Astrocyte (in vitro differentiated cells and primary cell): Measurements from ENCODE around the gene USP25. TPM values are rescaled to one million over a fixed set of nuclear protein-coding genes. Genes with fewer than 3 reads are reported as not detected.

Source experiments
- DNase-seq: peaks from one replicate; pipeline ENCODE4 v3.0.0-alpha.2; 2010; ENCODE audit warnings: low read depth
- FAIRE-seq: peaks from 2 replicates; lab custom pipeline; 2011; peaks lifted over from hg19 to GRCh38; lab: Jason Lieb, UNC
- H2AFZ ChIP-seq: 2 replicates; pipeline ENCODE4 v1.6.0; 2012; ENCODE audit warnings: low read depth, low read length, inconsistent platforms
- H3K27ac ChIP-seq: 2 replicates; pipeline ENCODE4 v1.5.1; 2011; ENCODE audit warnings: low read depth, low read length, inconsistent platforms
- H3K27me3 ChIP-seq: 2 replicates; pipeline ENCODE4 v1.6.0; 2011; ENCODE audit warnings: low read length, inconsistent platforms; ENCODE audit not compliant: insufficient read depth
- H3K36me3 ChIP-seq: 2 replicates; pipeline ENCODE4 v1.5.1; 2011; ENCODE audit warnings: low read length, inconsistent platforms; ENCODE audit not compliant: insufficient read depth
- H3K4me1 ChIP-seq: 2 replicates; pipeline ENCODE4 v1.5.1; 2011; ENCODE audit warnings: low read length, inconsistent platforms; ENCODE audit not compliant: insufficient read depth
- H3K4me2 ChIP-seq: 2 replicates; pipeline ENCODE4 v1.6.0; 2012; ENCODE audit warnings: low read length, inconsistent platforms
- H3K4me3 ChIP-seq: 2 replicates; pipeline ENCODE4 v1.5.1; 2011; ENCODE audit warnings: low read depth, mild to moderate bottlenecking, low read length, inconsistent platforms; ENCODE audit not compliant: insufficient read depth
- H3K79me2 ChIP-seq: 2 replicates; pipeline ENCODE4 v1.6.0; 2012; ENCODE audit warnings: mild to moderate bottlenecking, low read length, inconsistent platforms; ENCODE audit not compliant: insufficient read depth
- H3K9ac ChIP-seq: 2 replicates; pipeline ENCODE4 v1.6.0; 2012; ENCODE audit warnings: mild to moderate bottlenecking, low read length, inconsistent platforms
- H3K9me3 ChIP-seq: 2 replicates; pipeline ENCODE4 v1.5.1; 2012; ENCODE audit warnings: low read depth, mild to moderate bottlenecking, low read length, inconsistent platforms; ENCODE audit not compliant: insufficient read depth
- H4K20me1 ChIP-seq: 2 replicates; pipeline ENCODE4 v1.6.0; 2012; ENCODE audit warnings: low read length, inconsistent platforms; ENCODE audit not compliant: insufficient read depth
- H3K27ac Mint-ChIP-seq: one replicate; pipeline ENCODE4 v1.8.0; 2021; ENCODE audit warnings: mild to moderate bottlenecking, mixed read lengths; ENCODE audit not compliant: unreplicated experiment
- H3K27me3 Mint-ChIP-seq: one replicate; pipeline ENCODE4 v1.8.0; 2021; ENCODE audit warnings: low read depth, mixed read lengths; ENCODE audit not compliant: unreplicated experiment
- H3K36me3 Mint-ChIP-seq: one replicate; pipeline ENCODE4 v1.8.0; 2021; ENCODE audit warnings: low read depth, mixed read lengths; ENCODE audit not compliant: unreplicated experiment
- H3K4me1 Mint-ChIP-seq: one replicate; pipeline ENCODE4 v1.8.0; 2021; ENCODE audit warnings: low read depth, mixed read lengths; ENCODE audit not compliant: unreplicated experiment
- H3K4me3 Mint-ChIP-seq: one replicate; pipeline ENCODE4 v1.8.0; 2021; ENCODE audit warnings: mild to moderate bottlenecking, moderate library complexity, mixed read lengths; ENCODE audit not compliant: unreplicated experiment
- H3K9me3 Mint-ChIP-seq: one replicate; pipeline ENCODE4 v1.8.0; 2021; ENCODE audit warnings: mild to moderate bottlenecking, mixed read lengths; ENCODE audit not compliant: unreplicated experiment
- EZH2 ChIP-seq: IDR thresholded peaks from 2 replicates; pipeline ENCODE4 v1.6.1; 2012; ENCODE audit warnings: mild to moderate bottlenecking, low read length, inconsistent platforms; ENCODE audit not compliant: insufficient read depth
- total RNA-seq: library from RNA; stranded (reverse); gene quantifications from 2 replicates; pipeline ENCODE4 v1.2.1, GENCODE V29; 2021
- TF ChIP-seq, protein P1 (sequence below): IDR thresholded peaks from 2 replicates; pipeline ENCODE4 v1.5.1; 2011; ENCODE audit warnings: low read depth, mild to moderate bottlenecking, inconsistent platforms, low read length, moderate library complexity; ENCODE audit not compliant: insufficient read depth

The USP25 gene
- total RNA-seq, 1 donor from 2014 or later = 49.5 TPM

DNA sequence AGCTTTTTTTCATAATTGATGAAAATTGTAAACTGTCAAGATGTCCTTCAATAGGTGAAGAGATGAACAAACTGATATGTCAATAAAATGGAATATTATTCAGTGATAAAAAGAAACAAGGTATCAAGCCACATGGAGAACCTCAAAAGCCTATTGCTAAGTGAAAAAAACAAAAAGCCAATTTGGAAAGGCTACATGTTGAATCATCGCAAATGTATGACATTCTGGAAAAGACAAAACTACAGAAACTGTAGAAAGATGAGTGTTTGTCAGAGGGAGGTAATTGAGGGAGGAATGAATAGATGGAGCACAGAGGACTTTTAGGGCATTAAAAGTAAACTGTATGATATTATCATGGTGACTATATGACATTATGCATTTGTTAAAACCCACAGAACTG is 34.5 kb upstream of the USP25 start:
- Mint-ChIP-seq H3K4me1 (peaks cover 8% of the 10 kb centered on the region), H3K36me3 (no peaks in the 10 kb centered on the region), H3K9me3 (peaks cover 3% of the 10 kb centered on the region), H3K27me3 (no peaks in the 10 kb centered on the region), H3K27ac (no peak overlapping the region), H3K4me3 (no peak overlapping the region)
- Histone ChIP-seq H2AFZ (no peak overlapping the region), H3K9me3 (no peaks in the 10 kb centered on the region), H3K9ac (no peak overlapping the region), H3K4me1 (peaks cover 3% of the 10 kb centered on the region), H3K79me2 (no peaks in the 10 kb centered on the region), H3K27me3 (no peaks in the 10 kb centered on the region), H3K4me3 (no peak overlapping the region), H3K27ac (no peak overlapping the region), H3K4me2 (no peak overlapping the region), H3K36me3 (no peaks in the 10 kb centered on the region), H4K20me1 (no peaks in the 10 kb centered on the region)
- no peak for TF ChIP-seq EZH2
- TF ChIP-seq, protein P1, sequence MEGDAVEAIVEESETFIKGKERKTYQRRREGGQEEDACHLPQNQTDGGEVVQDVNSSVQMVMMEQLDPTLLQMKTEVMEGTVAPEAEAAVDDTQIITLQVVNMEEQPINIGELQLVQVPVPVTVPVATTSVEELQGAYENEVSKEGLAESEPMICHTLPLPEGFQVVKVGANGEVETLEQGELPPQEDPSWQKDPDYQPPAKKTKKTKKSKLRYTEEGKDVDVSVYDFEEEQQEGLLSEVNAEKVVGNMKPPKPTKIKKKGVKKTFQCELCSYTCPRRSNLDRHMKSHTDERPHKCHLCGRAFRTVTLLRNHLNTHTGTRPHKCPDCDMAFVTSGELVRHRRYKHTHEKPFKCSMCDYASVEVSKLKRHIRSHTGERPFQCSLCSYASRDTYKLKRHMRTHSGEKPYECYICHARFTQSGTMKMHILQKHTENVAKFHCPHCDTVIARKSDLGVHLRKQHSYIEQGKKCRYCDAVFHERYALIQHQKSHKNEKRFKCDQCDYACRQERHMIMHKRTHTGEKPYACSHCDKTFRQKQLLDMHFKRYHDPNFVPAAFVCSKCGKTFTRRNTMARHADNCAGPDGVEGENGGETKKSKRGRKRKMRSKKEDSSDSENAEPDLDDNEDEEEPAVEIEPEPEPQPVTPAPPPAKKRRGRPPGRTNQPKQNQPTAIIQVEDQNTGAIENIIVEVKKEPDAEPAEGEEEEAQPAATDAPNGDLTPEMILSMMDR = no peak
- FAIRE-seq = no peak
- no peak for DNase-seq

DNA sequence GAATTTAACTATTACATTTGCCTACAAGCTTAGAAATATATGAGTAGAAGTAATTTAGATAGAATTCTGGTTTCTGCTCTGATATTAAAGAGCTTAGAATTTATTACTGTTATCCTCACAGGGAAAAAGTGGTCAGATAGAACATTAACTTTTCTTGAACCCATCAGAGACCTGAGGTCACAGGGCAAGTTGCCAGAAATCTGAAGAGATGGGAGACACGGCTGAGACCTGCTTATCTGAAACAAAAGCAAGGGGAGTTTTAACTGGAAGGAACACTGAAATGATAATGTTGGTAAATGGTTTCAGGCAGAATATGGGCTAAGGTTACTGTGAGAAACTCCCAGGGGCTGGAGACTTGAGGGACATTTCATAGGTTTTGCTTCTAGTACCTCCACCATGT is 28.0 kb upstream of the USP25 start:
- Histone ChIP-seq H3K27ac (no peak overlapping the region), H2AFZ (no peak overlapping the region), H3K36me3 (no peaks in the 10 kb centered on the region), H3K27me3 (no peaks in the 10 kb centered on the region), H3K9ac (no peak overlapping the region), H4K20me1 (no peaks in the 10 kb centered on the region), H3K4me3 (no peak overlapping the region), H3K9me3 (peaks cover 3% of the 10 kb centered on the region), H3K79me2 (no peaks in the 10 kb centered on the region), H3K4me2 (no peak overlapping the region), H3K4me1 (peaks cover under 1% of the 10 kb centered on the region)
- Mint-ChIP-seq H3K4me3 (no peak overlapping the region), H3K9me3 (peaks cover 8% of the 10 kb centered on the region), H3K36me3 (no peaks in the 10 kb centered on the region), H3K27me3 (no peaks in the 10 kb centered on the region), H3K4me1 (peaks cover 5% of the 10 kb centered on the region), H3K27ac (no peak overlapping the region)
- no peak for FAIRE-seq
- TF ChIP-seq, protein P1 = no peak
- TF ChIP-seq EZH2 = no peak
- DNase-seq = no peak

DNA sequence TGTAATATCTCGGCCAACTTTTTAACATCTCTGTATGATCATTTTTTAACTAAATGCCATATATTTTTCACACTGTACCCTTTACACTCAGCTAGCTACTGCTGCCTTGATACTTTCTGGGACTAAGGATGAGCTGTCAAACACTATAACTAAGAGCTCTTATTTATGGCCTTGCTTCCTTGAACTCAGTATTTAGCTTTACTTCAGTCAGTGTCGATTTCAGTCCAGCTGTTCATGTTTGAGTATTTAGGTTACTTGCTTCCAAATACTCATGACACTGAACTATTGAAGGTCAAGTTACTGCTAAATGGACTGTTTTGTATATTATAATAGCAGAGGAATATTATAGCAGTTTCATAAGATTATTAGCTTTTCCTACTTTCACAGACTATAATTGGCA is 25.9 kb upstream of the USP25 start:
- no peaks in the 10 kb centered on the region for H3K27me3 ChIP-seq

More for the DNA sequence above, 25.9 kb upstream of the USP25 start:
- no peak for DNase-seq
- H3K9me3 ChIP-seq = peaks cover 3% of the 10 kb centered on the region
- no peaks in the 10 kb centered on the region for H3K36me3 ChIP-seq
- no peak overlapping the region for H3K4me2 ChIP-seq
- no peak overlapping the region for H2AFZ ChIP-seq
- peaks cover 10% of the 10 kb centered on the region for H3K4me1 Mint-ChIP-seq
- H3K4me3 Mint-ChIP-seq = no peak overlapping the region
- no peak overlapping the region for H3K4me3 ChIP-seq
- peaks cover 5% of the 10 kb centered on the region for H3K9me3 Mint-ChIP-seq
- no peaks in the 10 kb centered on the region for H4K20me1 ChIP-seq
- H3K27ac ChIP-seq = no peak overlapping the region
- no peaks in the 10 kb centered on the region for H3K79me2 ChIP-seq
- no peak overlapping the region for H3K9ac ChIP-seq
- H3K27ac Mint-ChIP-seq = no peak overlapping the region
- H3K4me1 ChIP-seq = peaks cover 5% of the 10 kb centered on the region
- TF ChIP-seq, protein P1 = no peak
- no peak for TF ChIP-seq EZH2
- no peak for FAIRE-seq
- H3K27me3 Mint-ChIP-seq = no peaks in the 10 kb centered on the region
- no peaks in the 10 kb centered on the region for H3K36me3 Mint-ChIP-seq
